Sigmoid colon (tissue), 4 donors: ENCODE data around the gene PON1.

ENCODE experiments used
- EP300 ChIP-seq, 4 donors: sonication (generic); formaldehyde crosslinking; IDR thresholded peaks; one replicate each; pipeline ENCODE4 v1.6.1; 2017; ENCODE audit warnings: antibody characterized with exemption in 4 of 4
- POLR2AphosphoS5 ChIP-seq, 4 donors: sonication (generic); formaldehyde crosslinking; IDR thresholded peaks; one replicate each; pipeline ENCODE4 v1.6.1; 2017; ENCODE audit warnings: antibody characterized with exemption in 4 of 4
- TF ChIP-seq, protein P1 (sequence below), 4 experiments: fragments of 450-650 bp in 3 of 4; fragments of 200-600 bp in 1 of 4; IDR thresholded peaks; one replicate each; pipeline ENCODE4 v1.5.1; 2016 to 2019; ENCODE audit warnings: antibody characterized with exemption in 4 of 4, mild to moderate bottlenecking in 3 of 4, moderate library complexity in 2 of 4

DNA sequence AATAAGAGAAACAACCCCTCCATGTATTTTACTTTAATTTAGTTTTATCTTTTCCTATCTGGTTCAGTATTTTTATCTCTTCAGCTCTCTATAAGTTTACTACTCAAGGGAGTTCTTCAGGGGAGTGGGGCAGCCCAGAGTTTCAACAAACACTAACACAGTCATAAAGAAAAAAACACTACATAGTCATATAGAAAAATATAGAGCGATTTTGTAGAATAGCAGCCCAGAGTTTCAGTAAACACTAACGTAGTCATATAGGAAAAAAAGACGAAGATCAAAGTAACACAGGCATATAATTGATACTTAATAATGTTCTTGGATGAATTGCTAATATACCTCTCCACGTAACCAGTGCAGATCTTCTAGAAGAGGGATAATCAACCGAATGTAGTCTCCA lies 54.7 kb downstream of the PON1 start:
- no peak for TF ChIP-seq POLR2AphosphoS5 (IDR thresholded peaks at IDR 0.05)
- TF ChIP-seq, protein P1, sequence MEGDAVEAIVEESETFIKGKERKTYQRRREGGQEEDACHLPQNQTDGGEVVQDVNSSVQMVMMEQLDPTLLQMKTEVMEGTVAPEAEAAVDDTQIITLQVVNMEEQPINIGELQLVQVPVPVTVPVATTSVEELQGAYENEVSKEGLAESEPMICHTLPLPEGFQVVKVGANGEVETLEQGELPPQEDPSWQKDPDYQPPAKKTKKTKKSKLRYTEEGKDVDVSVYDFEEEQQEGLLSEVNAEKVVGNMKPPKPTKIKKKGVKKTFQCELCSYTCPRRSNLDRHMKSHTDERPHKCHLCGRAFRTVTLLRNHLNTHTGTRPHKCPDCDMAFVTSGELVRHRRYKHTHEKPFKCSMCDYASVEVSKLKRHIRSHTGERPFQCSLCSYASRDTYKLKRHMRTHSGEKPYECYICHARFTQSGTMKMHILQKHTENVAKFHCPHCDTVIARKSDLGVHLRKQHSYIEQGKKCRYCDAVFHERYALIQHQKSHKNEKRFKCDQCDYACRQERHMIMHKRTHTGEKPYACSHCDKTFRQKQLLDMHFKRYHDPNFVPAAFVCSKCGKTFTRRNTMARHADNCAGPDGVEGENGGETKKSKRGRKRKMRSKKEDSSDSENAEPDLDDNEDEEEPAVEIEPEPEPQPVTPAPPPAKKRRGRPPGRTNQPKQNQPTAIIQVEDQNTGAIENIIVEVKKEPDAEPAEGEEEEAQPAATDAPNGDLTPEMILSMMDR (IDR thresholded peaks at IDR 0.05): no peak
- no peak for TF ChIP-seq EP300 (IDR thresholded peaks at IDR 0.05)
